GM19240 (cell line): Measurements from ENCODE around the gene HSFX2.
"Not testable (repeated sequence)": the region's sequence is repeated elsewhere in the genome, so short reads cannot be mapped to it uniquely, and the experiment has no call there.

Source experiments
- DNase-seq: peaks from one replicate; pipeline ENCODE4 v3.0.0; 2011; ENCODE audit warnings: low spot score; ENCODE audit not compliant: insufficient read length

Gene HSFX2

GRCh38 chrX:149590993-149591392, 4.1 kb downstream of the HSFX2 start:
- not testable (repeated sequence) for DNase-seq

- DNase-seq: not testable (repeated sequence)
These were observed 7.8 kb downstream of the HSFX2 start, which contains the start of gene MAGEA9B for GRCh38 chrX:149587359-149587758. Gene MAGEA9B, minus strand, starts transcription at chrX:149587459. Its CDS starts 4,280 bp downstream, at chrX:149583179.

GRCh38 chrX:149585631-149586030, 9.5 kb downstream of the HSFX2 start:
- not testable (repeated sequence) for DNase-seq

- not testable (repeated sequence) for DNase-seq
These were observed 21.7 kb downstream of the HSFX2 start for GRCh38 chrX:149573456-149573855.

DNA sequence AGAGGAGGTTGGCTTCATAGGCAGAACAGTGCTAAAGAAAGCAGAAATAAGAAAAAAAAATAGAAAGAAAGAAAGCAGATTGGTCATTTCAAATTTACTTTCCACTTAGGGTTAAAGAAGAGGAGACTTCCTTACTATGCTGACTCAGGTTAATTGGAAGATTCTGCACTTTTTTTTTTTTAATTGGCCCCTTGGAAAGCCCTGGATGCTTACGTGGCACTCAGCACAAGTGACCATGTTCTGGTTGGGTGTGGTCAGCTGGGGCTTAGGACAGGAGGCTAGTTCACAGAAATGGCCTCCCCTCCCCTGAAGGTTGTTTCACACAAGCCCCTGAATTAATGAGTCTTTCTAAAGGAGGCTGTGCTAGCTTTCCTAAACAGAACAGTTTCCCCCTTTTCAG, 22.4 kb downstream of the HSFX2 start:
- no peak for DNase-seq

GRCh38 chrX:149571770-149572169, 23.3 kb downstream of the HSFX2 start:
- DNase-seq: no peak

DNA sequence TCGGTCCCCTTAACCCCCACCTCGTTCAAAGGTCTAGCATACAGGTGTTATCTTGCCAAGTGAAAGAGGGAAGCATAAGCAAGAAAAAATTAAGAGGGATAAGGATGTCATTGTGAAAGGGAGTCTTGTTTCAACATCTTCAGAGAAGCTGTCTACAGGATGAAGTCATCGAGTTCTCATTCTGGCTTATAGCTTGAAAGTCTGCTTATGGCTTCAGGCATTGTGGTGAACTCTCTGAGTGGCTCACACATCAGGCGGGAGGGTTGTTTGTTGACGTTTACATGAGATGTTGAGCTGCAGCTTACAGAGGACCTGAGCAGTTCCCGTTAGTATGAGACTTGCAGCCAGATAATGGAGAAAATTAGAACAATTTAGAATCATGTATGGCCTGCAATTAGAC, 24.4 kb downstream of the HSFX2 start:
- no peak for DNase-seq

DNA sequence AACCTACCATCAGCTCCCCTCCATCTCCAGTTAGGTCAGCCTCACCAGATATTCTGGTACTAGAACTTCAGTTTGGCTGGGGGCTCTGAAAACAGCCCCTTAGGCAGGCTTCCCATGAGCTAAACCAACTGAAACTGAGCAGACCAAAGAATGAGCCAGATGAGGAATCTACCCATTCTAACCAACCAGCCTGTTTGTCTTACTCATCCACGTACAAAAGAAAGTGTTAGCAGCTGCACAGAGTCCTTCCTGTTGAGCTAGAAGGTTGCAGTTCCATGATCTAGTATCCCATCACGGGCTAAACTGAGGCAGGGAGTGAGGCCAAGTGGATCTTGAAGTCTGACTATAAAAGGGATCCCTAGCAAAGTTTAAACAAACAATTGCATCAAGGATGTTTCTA, 25.3 kb downstream of the HSFX2 start:
- no peak for DNase-seq

GRCh38 chrX:149568701-149569296, 26.3 kb downstream of the HSFX2 start:
- no peak for DNase-seq

- DNase-seq: no peak
These were observed 27.3 kb downstream of the HSFX2 start for GRCh38 chrX:149567621-149568417.

DNA sequence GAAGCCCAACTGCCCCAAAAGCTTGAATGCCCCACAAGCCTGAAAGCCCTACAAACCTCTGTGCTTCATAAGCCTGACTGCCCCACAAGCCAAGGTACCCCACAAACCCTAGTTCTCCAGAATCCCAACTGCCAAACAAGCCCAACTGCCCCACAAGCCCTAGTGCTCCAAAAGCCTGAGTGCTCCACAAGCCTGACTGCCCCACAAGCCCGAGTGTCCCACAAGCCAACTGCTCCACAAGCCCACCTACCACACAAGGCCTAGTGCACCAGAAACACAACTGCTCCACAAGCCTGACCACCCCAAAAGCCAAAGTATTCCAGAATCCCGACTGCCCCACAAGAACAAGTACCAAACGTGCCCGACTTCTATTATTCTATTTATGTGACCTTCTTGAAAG, 31.8 kb downstream of the HSFX2 start:
- DNase-seq: no peak

- DNase-seq: not testable (repeated sequence)
These were observed 39.9 kb downstream of the HSFX2 start for GRCh38 chrX:149555251-149555650.

- not testable (repeated sequence) for DNase-seq
These were observed 43.2 kb downstream of the HSFX2 start for GRCh38 chrX:149551939-149552248.

- not testable (repeated sequence) for DNase-seq
These were observed 43.7 kb downstream of the HSFX2 start for GRCh38 chrX:149551245-149551938.

DNA sequence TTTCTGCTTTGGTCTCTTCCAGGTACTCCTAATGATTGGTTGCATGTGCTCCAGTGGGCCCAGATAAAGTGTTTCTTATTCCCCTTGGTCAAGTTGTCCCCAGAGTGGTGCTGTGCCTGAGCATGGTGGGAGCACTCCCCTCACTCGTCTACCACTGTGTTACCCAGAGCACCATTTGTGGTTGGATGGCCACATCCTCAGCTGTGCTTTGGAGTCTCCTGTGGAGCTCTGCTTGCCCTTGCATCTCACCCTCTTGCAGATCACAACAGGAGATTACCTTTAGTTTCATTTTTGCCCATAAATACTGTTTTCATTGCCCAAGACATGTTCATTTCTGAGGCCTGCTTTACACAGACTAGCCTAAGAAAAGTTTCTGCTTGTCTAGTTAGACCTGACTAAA, 44.7 kb downstream of the HSFX2 start:
- not testable (repeated sequence) for DNase-seq

GRCh38 chrX:149549701-149550100, 45.4 kb downstream of the HSFX2 start, which contains the start of gene HSFX3:
Gene HSFX3, minus strand, starts transcription at chrX:149549924. Its CDS starts 72 bp downstream, at chrX:149549852.
- not testable (repeated sequence) for DNase-seq

GRCh38 chrX:149547782-149548181, 47.3 kb downstream of the HSFX2 start:
- DNase-seq: not testable (repeated sequence)

DNA sequence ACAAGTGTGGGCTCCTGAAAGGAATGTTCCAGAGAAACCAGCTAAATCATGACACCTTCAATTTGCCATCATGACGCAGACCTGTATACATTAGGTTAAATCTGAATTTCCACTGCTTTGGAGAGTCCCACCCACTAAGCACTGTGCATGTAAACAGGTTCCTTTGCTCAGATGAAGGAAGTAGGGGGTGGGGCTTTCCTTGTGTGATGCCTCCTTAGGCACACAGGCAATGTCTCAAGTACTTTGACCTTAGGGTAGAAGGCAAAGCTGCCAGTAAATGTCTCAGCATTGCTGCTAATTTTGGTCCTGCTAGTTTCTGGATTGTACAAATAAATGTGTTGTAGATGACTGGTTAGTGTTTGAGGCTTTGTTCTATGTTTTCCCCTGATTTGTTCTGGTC, 48.2 kb downstream of the HSFX2 start:
- DNase-seq: not testable (repeated sequence)

GRCh38 chrX:149545545-149546543, 49.3 kb downstream of the HSFX2 start:
- DNase-seq: not testable (repeated sequence)
